G401 (cell line): ENCODE results near the gene PTPMT1. TPM values are rescaled to one million over a fixed set of nuclear protein-coding genes. Genes with fewer than 3 reads are reported as not detected.
"Not testable (repeated sequence)": the region's sequence is repeated elsewhere in the genome, so short reads cannot be mapped to it uniquely, and the experiment has no call there.

ENCODE experiments used
- DNase-seq: peaks from one replicate; pipeline ENCODE4 v3.0.0-alpha.2; 2015; ENCODE audit warnings: low spot score
- in situ Hi-C: cut with HindIII; loops from 2 replicates; pipeline ENCODE4 v1.10.0; 2016; ENCODE audit warnings: low sequenced_read_pairs, mixed read lengths
- total RNA-seq: library from RNA; depleted of rRNA; stranded (reverse); fragments of >200 nt; shearing (Covaris generic); gene quantifications from 2 replicates; pipeline ENCODE4 v1.2.3, GENCODE V29; 2014; rRNA removed

The PTPMT1 gene, protein sequence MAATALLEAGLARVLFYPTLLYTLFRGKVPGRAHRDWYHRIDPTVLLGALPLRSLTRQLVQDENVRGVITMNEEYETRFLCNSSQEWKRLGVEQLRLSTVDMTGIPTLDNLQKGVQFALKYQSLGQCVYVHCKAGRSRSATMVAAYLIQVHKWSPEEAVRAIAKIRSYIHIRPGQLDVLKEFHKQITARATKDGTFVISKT
- 103 and 127 TPM in 2 replicates for total RNA-seq

DNA sequence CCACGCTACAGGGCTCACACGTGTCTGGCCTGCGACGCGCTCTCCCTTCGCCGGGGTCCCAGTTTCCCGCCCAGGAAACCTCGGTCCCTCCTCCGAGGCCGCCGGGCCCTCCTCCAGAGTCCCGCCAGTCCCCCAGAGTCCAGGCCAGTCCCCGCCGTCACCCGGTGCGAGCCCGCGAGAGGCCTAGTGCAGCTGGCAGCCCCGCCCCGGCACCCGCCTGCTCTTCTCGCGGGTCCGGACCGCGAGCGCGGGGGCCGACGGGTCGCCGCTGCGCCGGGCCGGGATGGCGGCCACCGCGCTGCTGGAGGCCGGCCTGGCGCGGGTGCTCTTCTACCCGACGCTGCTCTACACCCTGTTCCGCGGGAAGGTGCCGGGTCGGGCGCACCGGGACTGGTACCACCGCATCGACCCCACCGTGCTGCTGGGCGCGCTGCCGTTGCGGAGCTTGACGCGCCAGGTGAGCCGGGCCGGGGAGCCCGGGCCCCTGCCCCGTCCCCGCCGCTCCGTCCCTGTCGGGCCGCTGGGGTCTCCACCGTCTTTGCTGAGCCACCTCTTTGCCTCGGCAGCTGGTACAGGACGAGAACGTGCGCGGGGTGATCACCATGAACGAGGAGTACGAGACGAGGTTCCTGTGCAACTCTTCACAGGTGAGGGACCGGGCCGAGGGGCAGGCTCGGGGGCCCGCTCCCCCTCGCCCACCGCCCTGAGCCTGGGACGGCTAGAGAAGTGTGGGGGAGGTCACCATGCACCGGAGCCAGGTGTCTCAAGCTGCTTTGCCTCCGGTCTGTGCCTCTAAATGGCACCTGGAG is at the start of gene PTPMT1:
Gene PTPMT1, plus strand, starts transcription at position 260 of the 809 bp plus-strand sequence. Its CDS starts 24 bp downstream, at position 284.
- in situ Hi-C loops = no loop called here

DNA sequence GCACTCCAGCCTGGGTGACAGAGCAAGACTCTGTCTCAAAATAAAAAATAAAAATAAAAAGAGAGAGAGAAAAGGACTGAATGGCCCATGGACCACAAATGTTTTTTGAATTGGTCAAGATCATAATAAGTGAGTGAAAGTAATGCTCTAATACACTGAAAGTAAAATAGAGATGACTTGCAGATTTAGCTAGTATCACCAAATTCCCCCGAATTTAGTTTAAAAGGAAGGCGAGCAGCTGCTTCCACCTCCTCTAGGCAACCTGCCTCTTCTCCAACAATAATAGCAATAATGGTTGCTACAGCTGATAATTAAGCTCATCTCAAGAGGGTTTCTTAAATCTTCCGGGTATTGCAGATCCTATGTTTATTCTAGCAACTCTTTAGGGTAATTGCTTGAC is 49.2 kb upstream of the PTPMT1 start:
- in situ Hi-C loops = no loop called here
- no peak for DNase-seq

More for the DNA sequence above, at the start of gene PTPMT1:
- peak; percentile 54 for DNase-seq

DNA sequence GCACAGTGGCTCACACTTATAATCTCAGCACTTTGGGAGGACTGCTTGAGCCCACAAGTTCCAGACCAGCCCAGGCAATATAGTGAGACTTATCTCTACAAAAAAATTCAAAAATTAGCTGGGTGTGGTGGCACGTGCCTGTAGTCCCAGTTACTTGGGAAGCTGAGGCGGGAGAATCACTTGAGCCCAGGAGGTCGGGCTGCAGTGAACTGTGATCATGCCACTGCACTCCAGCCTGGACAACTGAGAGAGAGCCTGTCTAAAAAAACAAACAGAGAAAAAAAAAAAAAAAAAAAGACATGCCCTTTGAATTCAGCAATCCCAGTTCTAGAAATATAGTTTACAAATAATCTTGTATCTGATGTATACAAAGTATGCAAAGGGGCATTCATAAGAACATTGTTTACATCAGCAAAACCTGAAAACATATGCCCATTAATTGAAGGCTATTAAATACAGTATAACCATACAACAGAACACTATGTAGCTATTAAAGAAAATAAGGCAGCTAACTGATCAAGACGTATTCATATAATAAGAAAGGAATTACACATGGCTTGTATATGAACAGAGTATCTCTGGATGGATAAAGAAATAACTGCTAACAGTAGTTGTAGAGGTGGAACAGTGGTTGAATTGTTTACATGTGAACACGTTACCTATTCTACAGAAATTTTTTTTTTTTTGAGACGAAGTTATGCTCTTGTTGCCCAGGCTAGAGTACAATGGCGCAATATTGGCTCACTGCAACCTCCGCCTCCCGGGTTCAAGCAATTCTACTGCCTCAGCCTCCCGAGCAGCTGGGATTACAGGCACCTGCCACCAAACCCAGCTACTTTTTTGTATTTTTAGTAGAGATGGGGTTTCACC is 48.2 kb upstream of the PTPMT1 start:
- in situ Hi-C loops = no loop called here

DNA sequence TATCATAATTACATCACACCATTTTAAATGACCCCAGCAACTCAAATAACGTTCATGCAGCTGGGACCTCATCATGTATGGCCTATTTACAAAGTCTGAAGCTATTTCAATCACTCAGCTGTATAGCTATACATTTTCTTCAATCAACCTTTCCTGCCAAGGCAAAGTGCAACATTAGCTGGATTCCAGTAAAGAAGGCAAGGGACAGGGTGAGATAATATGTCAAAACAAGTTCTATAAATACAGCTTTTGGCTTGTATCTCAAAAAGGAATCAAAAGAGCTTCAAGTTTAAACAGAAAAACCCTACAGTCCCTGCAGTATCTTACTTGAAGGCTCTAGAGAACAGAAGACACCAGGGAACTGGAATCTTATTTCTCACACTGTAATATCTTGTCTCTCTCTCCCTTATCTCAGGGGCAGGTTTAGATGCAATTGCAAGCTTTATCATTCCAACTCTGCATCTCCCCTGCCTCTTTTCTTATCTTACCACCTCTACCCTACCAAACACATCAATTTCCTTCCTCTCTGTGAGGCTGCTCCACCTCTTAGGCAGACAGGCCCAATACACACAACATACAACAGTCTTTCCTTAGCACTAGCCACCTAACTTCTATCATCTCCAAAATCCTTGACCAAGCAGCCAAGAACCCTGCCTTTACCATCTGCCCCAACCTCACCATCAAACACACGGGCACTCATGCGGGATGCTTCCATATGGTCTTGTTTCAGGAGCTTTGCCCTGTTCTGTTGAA is 47.0 kb upstream of the PTPMT1 start:
- in situ Hi-C loops = no loop called here
- DNase-seq = peak; percentile 97

More for the DNA sequence above, 48.2 kb upstream of the PTPMT1 start:
- DNase-seq = no peak

DNA sequence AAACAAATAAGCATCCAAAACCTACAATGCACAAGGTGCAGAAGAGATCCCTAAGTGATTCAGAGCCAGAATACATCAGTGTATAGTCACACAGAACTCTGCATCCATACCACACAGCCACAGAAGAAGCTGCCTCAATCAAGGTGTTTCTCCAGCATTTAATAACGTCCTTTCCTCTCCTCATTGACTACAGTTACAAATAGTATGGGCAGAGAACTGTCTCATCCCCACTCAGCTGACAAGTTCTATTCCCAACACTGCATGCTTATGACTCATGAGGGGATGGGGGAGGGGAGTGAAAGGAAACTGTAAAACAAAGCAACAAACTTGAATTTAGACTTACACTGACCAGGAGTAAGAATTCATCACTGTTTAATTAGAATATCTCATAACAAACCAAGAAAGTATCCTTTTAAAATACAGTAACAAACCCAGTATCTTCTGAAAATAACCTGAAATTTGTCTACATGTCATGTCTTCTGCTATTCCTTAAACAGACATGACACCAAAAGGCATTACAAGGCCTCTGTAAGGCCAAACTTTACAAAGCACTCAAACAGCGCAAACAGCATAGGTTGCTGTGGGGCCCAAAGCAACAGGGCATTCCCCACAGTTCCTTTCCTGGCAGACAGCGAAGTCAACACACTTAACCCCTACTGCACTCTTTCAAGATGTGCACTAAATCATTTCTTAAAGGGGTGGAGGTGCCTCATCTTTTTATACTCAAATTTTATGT is 41.7 kb upstream of the PTPMT1 start:
- peak; percentile 69 for DNase-seq
- in situ Hi-C loops = no loop called here

DNA sequence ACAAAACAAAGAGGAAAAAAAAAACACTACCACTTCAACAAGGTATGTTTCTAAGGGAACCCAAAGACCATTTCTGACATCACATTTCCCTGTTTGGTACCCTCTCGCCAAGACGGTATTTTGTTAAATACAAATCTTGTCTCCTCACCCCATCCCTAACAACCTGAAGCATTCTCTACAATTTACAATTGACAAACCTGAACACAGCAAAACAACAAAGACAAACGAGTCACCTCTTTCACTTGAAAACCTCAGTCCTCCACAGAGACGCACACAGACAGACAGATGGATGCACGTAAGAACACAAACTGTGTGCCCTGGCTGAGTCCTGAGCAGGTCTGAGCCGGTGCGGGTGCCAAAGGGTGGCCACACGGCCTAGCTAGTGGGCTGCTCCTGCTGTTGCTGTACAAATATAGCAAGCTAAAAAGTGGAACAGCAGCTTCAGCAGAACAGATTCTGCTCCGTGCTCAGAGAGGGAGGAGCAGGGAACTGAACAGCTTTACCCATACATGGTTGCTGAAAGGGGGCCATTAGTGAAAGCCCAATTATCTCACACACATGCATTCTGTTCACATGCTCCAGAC is 41.0 kb upstream of the PTPMT1 start:
- peak; percentile 97 for DNase-seq
- in situ Hi-C loops = no loop called here

DNA sequence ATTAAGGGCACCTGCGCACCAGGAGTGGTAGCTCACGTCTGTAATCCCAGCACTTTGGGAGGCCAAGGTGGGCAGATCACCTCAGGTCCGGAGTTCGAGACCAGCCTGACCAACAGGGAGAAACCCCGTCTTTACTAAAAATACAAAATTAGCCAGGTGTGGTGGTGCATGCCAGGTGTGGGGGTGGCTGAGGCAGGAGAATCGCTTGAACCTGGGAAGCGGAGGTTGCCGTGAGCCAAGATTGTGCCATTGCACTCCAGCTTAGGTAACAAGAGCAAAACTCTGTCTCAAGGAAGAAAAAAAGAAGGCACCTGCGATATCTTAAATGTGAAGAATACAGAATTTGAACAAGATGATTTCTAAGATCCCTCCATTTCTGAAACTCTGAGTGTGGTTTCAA is 39.4 kb upstream of the PTPMT1 start:
- in situ Hi-C loops, DNase-seq: not testable (repeated sequence)

DNA sequence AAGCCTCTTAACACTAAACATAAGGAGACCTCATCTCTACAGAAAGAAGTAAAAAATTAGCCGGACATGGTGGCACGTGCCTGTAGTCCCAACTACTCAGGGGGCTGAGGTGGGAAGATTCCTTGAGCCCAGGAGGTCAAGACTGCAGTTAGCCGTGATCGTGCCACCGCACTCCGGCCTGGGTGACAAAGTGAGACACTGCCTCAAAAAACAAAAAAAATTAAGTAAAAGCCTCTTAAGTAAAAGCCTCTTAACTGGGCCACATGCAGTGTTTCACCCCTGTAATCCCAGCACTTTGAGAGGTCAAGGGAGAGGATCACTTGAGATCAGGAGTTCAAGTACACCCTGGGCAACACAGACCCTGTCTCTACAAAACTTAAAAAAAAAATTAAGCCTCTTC is 38.2 kb upstream of the PTPMT1 start:
- DNase-seq = no peak
- in situ Hi-C loops = no loop called here

DNA sequence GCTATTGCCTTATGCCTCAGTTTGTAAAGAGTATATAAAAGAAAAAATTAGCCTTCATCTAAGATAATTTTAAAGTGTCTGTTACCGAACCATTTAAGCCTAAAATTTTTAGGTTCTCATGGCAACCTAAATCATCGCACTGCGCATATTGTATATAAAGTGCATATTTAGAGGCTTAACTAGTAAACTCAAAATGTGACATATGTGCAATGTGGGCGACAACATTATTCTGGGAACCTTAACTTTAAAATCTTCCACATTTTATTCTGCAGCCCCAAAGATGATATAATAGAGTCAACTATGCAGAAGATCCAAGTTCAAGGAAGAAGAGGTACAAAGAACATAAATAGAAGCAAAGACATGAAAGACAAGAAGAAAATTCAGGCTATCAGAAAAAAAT is 35.4 kb upstream of the PTPMT1 start:
- in situ Hi-C loops = no loop called here
- DNase-seq = no peak

DNA sequence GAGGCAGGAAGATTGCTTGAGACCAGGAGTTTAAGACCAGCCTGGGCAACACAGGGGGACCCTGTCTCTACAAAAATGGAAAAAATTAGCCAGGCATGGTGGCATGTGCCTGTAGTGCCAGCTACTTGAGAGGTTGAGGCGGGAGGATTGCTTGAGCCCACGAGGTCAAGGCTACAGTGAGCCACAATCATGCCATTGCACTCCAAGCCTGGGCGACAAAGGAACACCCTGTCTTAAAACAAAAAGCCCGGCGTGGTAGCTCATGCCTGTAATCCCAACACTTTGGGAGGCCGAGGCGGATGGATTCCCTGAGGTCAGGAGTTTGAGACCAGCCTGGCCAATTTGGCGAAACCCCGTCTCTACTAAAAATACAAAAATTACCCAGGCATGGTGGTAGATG is 34.7 kb upstream of the PTPMT1 start:
- DNase-seq, in situ Hi-C loops: not testable (repeated sequence)

DNA sequence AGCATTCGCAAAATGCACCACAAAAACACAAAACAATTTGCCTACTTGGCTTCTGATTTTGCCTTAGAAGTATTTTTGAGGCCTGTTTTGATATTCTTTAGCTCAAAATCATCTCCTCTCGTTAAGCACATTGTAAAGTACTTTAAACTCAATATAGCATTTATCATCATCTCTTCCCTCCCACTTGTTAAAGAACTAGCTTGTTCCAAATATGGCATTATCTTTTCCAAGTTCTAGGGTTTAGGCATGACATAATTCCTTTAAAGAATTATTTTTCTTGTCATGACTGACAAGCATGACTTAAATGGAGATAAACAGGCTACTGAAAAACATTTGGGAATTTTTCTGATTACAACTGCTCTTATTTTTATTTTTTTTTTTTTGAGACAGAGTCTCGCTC is 33.7 kb upstream of the PTPMT1 start:
- DNase-seq = no peak
- in situ Hi-C loops = no loop called here

DNA sequence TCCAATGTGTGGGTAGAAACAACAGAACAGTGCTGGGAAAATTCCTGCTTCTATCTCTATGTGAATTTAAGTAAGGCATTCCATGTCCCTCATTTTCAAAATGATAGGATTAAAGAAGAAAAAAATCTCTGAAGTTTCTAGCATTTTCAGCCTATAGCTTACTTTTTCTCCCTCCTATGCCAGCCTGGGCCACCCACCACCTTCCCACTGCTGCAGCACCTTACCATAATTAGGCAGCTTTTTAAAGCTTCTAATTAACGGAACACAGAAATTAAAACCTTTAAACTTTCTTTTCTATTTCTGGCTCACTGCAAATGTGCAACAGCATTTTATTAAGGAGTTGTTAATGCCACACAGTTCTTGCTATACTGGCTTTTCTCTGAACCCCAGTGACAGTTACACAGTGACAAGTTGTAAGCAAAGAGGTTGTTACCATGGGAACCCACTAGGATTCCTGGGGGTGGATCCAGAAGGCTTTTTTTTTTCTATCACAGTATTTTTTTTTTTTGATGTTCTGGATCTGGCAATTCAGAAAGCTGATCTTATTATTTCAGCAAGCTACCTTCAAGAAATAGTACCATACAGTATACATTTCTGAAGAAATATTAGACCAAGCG is 32.7 kb upstream of the PTPMT1 start:
- DNase-seq = peak; percentile 65

DNA sequence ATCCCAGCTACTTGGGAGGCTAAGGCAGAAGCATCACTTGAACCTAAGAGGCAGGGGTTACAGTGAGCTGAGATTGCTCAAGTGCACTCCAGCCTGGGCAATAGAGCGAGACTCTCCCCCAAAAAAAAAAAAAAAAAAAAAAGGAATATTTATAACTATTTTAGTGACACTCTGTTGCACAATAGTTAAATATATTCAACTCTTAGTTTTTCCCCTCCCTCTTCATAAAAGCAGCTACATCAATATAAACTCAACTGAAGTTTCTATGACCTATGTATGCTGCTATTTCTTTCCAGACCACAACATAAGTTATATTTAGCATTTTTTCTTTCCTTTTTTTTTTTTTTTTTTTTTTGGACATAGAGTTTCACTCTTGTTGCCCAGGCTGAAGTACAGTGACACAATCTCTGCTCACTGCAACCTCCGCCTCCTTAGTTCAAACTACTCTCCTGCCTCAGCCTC is 31.7 kb upstream of the PTPMT1 start:
- no peak for DNase-seq
- in situ Hi-C loops = no loop called here

More for the DNA sequence above, 32.7 kb upstream of the PTPMT1 start:
- in situ Hi-C loops = no loop called here

DNA sequence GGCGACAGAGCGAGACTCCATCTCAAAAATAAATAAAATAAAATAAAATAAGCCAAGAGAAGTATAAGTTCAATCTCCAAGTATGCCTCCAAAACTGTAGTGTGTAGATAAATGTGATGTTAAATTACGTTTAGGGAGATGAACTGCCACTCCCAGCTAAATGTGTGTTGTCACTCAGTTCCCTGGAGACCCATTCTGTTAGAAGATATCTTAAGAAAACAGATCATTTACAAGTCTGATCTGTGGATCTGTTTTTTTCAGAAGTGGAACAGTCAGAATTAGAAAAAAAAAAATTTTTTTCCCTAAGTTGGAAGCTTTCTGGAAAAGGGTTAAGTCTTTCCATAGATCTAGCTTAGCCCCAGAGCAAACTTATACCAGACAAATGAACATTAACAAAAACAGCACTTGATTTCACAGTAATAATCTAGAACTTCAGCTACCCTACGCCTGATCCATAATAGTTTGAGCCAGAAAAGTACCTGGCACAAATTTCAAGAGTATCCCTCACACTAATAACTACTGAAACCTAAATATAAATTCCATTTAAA is 30.6 kb upstream of the PTPMT1 start:
- in situ Hi-C loops = no loop called here
- DNase-seq = no peak

DNA sequence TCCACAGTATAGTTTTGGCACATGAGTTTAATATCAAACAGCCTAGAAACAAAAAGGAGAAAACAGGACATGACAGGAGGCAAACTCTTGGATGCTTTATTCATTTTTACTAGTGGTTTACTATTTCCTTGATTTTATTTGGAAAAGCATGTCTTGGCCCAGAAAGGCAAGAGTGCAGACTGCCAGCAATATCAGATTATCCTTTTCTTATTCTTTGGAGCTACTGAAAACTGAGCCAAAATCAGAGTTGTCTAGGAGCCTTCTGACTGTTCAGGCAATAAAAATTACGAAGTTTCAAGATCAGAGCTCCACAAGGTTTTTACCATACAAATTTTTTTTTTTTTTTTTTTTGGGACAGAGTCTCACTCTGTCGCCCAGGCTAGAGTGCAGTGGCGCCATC is 28.5 kb upstream of the PTPMT1 start:
- in situ Hi-C loops = no loop called here
- DNase-seq = no peak

DNA sequence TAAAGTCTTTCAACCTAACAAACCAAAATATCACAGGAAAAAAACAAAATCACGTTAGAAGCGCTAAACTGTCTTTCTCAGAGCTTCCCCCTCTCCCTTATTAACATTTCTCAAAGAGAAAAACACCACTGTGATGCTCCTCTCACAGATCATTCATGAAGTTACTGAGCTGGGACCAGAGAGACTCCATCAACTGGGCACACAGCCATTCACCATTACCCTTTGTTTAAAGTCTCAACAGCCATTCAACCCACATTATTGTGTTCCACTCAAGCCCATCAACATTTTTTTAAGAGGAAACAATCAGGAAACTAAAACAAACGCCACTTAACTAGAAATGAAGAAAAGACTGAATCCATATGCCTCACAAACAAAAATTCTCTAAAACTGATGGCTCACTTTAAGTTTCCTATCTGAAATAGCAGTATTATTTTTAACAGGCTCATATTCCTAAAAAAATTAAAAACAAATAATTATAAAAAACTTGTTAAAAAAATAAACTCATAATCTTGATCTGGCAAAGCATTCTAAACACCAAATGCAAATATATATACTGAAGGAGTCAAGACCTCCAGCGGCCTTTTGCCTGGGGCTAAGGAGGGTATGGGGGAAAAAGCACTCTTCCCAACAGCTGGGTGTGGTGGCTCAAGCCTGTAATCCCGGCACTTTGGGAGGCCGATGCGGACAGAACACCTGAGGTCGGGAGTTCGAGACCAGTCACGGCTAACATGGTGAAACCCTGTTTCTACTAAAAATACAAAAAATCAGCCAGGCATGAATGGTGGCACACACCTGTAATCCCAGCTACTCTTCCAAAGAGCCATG is 26.4 kb upstream of the PTPMT1 start:
- in situ Hi-C loops = no loop called here
- DNase-seq = no peak

DNA sequence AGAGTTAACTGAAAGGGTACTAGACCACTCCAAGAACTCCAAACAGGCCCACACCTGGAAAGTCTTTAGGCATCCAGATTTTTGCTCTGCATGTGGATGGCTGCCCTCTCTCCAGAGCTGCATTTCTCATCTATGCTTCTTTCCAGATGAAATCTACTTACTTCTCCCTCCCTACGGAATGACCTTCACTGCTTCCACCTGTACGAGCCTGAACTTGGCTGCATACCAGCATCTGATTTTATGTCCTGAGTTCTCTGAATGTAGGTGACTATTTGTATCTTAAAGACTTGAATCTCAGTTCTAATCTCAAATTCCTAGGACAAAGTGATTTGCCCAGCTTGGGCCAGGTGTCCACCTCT is 25.7 kb upstream of the PTPMT1 start:
- in situ Hi-C loops = no loop called here
- peak; percentile 49 for DNase-seq
